Myocyte (in vitro differentiated cells): Measurements from ENCODE around the gene CPS1. TPM values are rescaled to one million over a fixed set of nuclear protein-coding genes. Genes with fewer than 3 reads are reported as not detected.

Source experiments
- DNase-seq: peaks from one replicate; pipeline ENCODE4 v3.0.0-alpha.2; 2012; ENCODE audit warnings: low read depth
- total RNA-seq: library from RNA; depleted of rRNA; stranded (reverse); fragments of >200 nt; gene quantifications from 2 replicates; pipeline ENCODE4 v1.2.3, GENCODE V29; 2014

CPS1 gene
- total RNA-seq, 1 donor from 2014 or later: 27.5 TPM

- DNase-seq: no peak
These were observed 48.3 kb downstream of the CPS1 start for GRCh38 chr2:210604666-210605065.

DNA sequence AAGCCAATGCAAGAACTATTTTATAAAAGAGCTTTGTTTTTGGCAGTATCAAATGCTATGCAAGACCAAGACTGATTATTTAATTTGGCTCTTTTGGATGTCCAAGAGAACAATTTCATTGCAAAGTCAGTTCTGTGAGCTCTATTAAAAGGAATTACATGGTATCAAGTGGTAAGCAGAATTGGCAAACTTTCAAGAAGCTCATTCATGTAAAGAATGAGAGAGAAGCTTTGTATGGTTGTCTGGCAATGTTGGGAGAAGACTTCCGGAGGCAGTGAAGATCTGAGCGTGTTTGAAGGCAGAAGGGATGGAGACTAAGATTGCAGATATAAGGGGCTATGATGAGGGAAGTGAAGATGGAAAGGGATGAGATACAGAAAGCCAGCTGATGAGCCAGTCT, 49.6 kb downstream of the CPS1 start:
- DNase-seq: no peak

DNA sequence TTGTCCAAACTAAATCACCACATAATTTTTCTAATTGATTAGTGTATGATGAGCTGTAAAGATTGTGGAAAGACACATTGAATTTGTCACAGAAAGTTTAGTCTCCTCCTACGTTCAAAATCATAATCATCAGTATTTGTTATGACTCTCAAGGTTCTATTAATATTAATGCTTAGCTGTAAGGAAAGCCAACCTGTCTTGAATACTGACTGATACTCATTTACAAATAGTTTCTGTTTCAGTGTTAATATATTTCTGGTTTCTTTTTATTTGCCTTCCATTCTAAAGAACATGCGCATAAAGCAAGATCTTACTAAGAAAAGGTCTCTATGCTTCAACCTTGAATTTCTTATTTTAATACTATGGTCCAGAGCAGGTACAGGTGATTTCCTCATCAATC, 55.1 kb downstream of the CPS1 start:
- DNase-seq: no peak

- no peak for DNase-seq
These were observed 59.7 kb downstream of the CPS1 start for GRCh38 chr2:210616074-210616473.

- no peak for DNase-seq
These were observed 60.9 kb downstream of the CPS1 start for GRCh38 chr2:210617318-210617717.

DNA sequence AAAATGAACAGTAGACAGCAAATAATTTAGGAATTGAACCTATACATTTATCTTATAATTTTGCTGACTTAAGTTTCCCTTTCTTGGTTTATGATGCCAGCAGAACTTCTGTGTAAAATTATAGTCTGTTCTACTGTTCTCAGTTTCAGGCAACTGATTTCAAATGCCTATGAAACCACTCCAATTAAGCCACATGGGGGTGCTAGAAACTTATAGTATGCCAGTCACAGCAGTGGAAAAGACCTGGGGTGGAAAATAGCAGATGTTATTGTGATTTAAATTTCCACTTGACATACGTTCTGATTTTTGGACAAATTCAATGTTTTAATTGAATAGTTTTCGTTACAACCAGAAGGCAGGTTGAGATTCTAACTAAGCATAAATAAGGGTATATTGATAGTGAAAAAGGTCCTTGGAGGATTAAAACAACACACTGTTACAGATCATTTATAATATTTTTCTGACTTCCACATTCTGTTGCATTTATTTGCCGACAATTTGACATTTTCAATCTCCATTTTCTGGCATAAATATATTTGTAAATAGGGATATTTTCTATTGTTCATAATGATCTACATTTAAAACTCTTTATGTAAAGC, 61.4 kb downstream of the CPS1 start:
- DNase-seq: peak; percentile 61

DNA sequence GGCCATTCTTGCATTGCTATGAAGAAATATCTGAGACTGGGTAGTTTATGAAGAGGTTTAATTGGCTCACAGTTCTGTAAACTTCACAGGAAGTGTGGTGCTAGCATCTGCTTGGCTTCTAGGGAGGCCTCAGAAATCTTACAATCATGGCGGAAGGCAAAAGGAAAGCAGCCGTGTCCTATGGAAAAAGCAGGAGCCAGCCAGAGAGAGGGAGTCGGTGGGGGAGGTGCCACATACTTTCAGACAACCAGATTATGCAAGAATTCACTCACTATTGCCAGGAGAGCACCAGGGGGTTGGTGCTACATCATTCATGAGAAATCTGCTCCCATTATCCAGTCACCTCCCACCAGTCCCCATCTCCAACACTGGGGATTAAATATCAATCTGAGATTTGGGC, 64.1 kb downstream of the CPS1 start:
- DNase-seq: no peak

- DNase-seq: peak; percentile 34
These were observed 67.1 kb downstream of the CPS1 start for GRCh38 chr2:210623506-210623905.

- no peak for DNase-seq
These were observed 70.5 kb downstream of the CPS1 start for GRCh38 chr2:210626849-210627248.

DNA sequence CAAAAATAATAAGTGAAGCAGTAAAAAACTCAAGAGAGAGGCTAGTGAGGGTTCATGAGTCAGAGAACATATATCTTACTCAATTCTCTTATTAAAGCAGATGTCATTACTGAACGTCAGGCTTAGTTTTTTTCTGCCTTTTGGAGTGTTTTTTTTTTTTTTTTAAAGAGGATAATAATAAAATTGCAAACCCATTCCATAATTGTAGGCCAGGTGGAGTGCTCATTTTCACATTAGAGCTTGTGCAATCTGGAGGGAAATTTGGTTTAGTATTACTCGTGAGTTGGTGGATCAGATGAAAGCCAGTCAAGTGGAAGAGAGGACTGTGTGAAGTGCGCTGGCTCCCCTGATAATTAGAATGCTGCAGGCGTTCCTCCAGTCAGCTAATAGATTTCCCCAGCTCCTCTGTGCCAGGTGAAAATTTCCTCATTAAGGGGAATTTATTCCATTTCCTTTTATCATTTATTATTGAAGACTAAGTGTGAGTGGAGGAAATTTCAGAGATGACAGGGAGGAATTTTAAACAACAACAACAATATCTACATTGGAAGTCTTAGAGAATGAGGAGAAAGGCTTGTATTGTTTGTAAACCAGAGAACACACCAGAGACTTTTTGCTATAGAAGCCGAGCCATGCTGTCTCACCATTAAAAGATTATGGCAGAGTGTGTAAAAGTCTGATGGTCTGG, 74.6 kb downstream of the CPS1 start:
- DNase-seq: no peak

DNA sequence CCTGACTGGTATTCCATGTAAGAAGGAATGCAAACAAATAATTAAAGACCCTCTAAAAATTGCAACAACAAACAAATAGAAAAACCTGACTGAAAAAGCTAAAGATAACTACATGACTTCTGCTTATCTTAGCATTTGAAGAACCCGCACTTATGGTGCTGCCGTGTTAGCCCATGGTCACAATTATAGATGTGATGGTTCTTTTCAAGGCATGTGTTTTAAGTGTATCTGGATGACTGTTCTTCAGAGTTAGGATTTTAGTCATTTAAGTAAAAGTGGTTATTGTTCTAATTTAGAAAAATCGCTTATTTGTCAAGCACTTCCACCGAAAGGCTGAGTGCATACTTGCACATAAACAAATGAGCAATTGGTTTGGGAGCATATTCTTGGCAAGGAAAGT, 77.3 kb downstream of the CPS1 start:
- no peak for DNase-seq

DNA sequence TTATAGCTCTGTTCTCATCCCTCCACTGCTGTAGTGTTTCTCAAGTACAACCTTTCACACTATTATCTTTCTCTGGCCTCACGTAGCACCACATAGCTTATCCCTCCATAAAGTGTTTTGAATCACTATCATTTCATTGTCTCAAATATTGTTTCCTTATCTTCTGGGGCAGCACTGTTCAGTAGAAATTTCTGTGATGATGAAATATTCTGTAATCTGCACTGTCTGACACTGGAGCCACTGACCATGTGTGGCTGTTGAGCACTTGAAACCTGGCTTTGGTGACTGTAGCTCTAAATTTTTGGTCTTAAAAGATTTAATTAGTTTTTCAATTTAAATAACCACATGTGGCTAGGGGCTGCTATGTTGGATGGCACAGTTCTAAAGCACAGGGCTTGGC, 78.9 kb downstream of the CPS1 start:
- no peak for DNase-seq

DNA sequence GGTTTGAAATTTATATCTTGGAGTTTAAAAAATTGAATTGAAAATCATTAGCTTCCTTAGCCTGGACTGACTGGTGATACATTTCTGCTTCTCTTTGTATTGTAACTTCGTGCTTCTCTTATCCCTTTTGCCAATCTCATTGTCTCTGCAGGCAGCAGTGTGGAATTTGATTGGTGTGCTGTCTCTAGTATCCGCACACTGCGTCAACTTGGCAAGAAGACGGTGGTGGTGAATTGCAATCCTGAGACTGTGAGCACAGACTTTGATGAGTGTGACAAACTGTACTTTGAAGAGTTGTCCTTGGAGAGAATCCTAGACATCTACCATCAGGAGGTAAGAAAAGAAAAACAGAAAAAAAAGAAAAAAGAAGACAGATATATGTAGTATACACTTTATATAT, 85.9 kb downstream of the CPS1 start:
- no peak for DNase-seq

DNA sequence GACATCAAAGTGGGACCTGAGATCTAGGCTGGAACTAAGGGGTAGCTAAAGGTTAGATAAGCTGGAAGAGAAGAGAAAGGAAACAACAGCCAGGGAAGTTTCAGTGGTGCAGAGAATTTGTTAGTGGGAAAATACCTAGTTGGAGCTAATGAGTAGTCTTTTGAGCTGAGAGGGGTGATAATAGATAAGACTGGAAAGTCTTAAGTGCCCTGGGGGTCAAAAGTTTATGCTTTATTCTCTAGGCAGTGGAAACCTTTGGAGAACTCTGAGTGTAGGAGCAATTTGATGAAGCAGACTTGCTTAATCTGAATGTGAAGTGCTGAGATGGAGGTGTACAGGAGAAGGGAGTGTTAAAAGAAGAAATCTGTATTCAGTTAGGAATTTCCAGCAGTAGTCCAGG, 90.8 kb downstream of the CPS1 start:
- no peak for DNase-seq

DNA sequence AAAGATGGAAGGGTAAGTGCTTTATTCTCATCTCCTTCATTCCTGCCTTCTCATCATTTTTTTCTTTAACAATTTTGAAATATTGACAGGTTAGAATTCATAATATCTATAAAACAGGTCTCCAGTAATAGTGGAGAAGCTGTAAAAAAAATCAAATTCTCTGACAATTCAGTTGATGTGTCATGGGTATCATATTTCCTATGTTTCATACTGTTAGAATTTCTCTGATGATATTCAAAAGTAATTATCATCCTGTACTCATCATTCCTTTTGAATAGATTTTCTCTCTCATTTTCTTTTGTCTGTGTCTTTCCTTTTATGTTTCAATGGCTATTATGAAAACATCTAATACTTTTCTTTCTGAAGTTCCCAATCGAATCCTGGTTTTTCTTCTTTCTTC, 97.7 kb downstream of the CPS1 start:
- DNase-seq: no peak

- DNase-seq: no peak
These were observed 99.0 kb downstream of the CPS1 start for GRCh38 chr2:210655229-210655975.

GRCh38 chr2:210657874-210658273, 101.5 kb downstream of the CPS1 start:
- DNase-seq: no peak

DNA sequence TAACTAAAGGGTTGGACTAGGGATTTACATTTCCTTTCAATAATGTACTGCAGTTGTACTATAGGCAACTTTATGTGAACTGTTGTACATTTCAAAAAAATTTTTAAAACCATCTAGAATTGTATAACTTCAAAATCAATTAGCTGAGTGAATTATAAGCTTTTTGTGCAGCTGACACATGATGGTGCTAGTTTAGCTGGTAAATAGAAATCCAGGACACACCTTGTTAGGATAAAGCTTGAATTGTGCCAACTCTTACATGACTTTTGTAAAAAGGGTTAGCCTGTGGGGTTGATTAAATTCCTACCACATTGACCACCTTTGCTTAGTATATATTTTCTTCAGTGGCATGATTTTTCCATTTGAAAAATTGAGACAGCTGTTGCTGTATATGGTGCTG, 104.4 kb downstream of the CPS1 start:
- DNase-seq: no peak

- DNase-seq: no peak
These were observed 106.2 kb downstream of the CPS1 start for GRCh38 chr2:210662560-210662959.

- DNase-seq: no peak
These were observed 107.3 kb downstream of the CPS1 start for GRCh38 chr2:210663631-210664089.

- no peak for DNase-seq
These were observed 111.3 kb downstream of the CPS1 start for GRCh38 chr2:210667711-210668110.

- no peak for DNase-seq
These were observed 114.7 kb downstream of the CPS1 start for GRCh38 chr2:210671065-210671464.

- DNase-seq: no peak
These were observed 116.7 kb downstream of the CPS1 start for GRCh38 chr2:210673117-210673516.
